Measurements from ENCODE around the gene OR11H7.
"Not testable (repeated sequence)": the region's sequence is repeated elsewhere in the genome, so short reads cannot be mapped to it uniquely, and the experiment has no call there.

OR11H7 gene

DNA sequence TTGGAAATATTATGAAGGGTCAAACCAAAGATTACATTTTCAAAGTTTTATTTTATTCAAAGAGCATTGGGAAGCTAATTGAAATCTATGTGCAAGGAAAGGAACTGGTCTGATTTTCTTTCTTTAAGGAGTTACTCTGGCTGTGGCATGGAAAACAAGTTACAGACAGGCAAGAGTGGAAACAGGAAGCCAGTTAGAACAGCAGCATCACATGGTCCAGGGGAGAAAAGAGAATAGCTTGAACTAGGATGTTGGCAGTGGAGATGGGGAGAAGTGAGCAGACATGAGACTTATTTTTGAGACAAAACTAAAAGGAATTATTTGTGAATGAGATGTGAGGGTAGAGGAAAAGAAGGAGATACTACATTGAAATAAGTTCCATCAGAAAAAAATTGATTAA lies 34.7 kb upstream of the OR11H7 start:
- CTCF ChIA-PET, result no interaction called here
- POLR2A ChIA-PET, result no interaction called here

GRCh38 chr14:20195170-20195569 lies 33.6 kb upstream of the OR11H7 start:
- CTCF ChIA-PET, result interaction anchor here (0.6 kb wide), 1 partner anchor 338 kb away, joined by 5 read pairs; no protein-coding TSS in a partner anchor
- H3K27ac ChIP-seq (ENCODE audit: insufficient read depth in 1 of 2, low read depth in 1 of 2, low read length in 2 of 2, poor library complexity in 1 of 2, severe bottlenecking in 2 of 2); H3K9me3 ChIP-seq (ENCODE audit: control extremely low read depth in 1 of 5, control insufficient read depth in 4 of 5, insufficient read depth in 2 of 5, low read depth in 1 of 5, low read length in 4 of 5); POLR2A ChIA-PET; DNase-seq; H3K4me1 ChIP-seq (ENCODE audit: control extremely low read depth in 1 of 4, control insufficient read depth in 4 of 4, insufficient read depth in 4 of 4, low read length in 3 of 4); H3K36me3 ChIP-seq (ENCODE audit: control insufficient read depth in 4 of 4, insufficient read depth in 4 of 4, low read length in 3 of 4); H3K27me3 ChIP-seq (replicated peaks in 2 of 5; ENCODE audit: control insufficient read depth in 4 of 5, insufficient read depth in 5 of 5, low read length in 4 of 5); H3K4me3 ChIP-seq (ENCODE audit: control insufficient read depth in 1 of 7, extremely low read depth in 1 of 7, insufficient read depth in 4 of 7, low read depth in 2 of 7, low read length in 6 of 7): not testable (repeated sequence)
- 100% methylated on average over 1 of the region's 6 CpGs for WGBS (ENCODE audit: insufficient coverage)

More for the DNA sequence above, 34.7 kb upstream of the OR11H7 start:
- no peaks in the 10 kb centered on the region for H3K27me3 ChIP-seq (replicated peaks in 2 of 5; ENCODE audit: control insufficient read depth in 4 of 5, insufficient read depth in 5 of 5, low read length in 4 of 5)
- no peaks in the 10 kb centered on the region for H3K4me1 ChIP-seq (ENCODE audit: control extremely low read depth in 1 of 4, control insufficient read depth in 4 of 4, insufficient read depth in 4 of 4, low read length in 3 of 4)
- H3K4me3 ChIP-seq (ENCODE audit: control insufficient read depth in 1 of 7, extremely low read depth in 1 of 7, insufficient read depth in 4 of 7, low read depth in 2 of 7, low read length in 6 of 7), result no peak overlapping the region
- no peaks in the 10 kb centered on the region for H3K9me3 ChIP-seq (ENCODE audit: control extremely low read depth in 1 of 5, control insufficient read depth in 4 of 5, insufficient read depth in 2 of 5, low read depth in 1 of 5, low read length in 4 of 5)
- H3K36me3 ChIP-seq (ENCODE audit: control insufficient read depth in 4 of 4, insufficient read depth in 4 of 4, low read length in 3 of 4), result no peaks in the 10 kb centered on the region
- peak in 1 of 3 donors; percentile 5 for DNase-seq
- no peak overlapping the region for H3K27ac ChIP-seq (ENCODE audit: insufficient read depth in 1 of 2, low read depth in 1 of 2, low read length in 2 of 2, poor library complexity in 1 of 2, severe bottlenecking in 2 of 2)

DNA sequence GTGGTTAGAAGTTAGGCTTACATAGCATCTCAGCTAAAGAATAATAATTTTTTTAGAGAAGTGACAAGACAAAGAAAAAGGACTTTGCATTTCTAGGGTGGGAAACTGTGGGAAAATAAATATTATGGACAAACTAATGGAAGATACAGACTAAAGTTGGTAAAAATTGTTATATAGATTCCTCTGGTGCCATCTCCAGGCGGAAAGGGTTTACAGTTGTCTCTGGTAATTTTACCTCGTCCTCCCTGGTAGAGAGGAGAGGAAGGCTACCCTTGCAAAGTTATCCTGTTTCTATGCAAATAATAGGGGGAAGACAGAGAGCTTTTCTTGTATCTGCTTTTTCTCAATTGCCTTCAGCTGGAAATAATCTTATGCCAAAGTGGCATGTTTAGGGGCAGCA lies 32.9 kb upstream of the OR11H7 start:
- ChIA-PET POLR2A (no interaction called here), CTCF (no interaction called here)
- Histone ChIP-seq H3K27ac (ENCODE audit: insufficient read depth in 1 of 2, low read depth in 1 of 2, low read length in 2 of 2, poor library complexity in 1 of 2, severe bottlenecking in 2 of 2) (no peak overlapping the region), H3K36me3 (ENCODE audit: control insufficient read depth in 4 of 4, insufficient read depth in 4 of 4, low read length in 3 of 4) (no peaks in the 10 kb centered on the region), H3K27me3 (replicated peaks in 2 of 5; ENCODE audit: control insufficient read depth in 4 of 5, insufficient read depth in 5 of 5, low read length in 4 of 5) (no peaks in the 10 kb centered on the region), H3K9me3 (ENCODE audit: control extremely low read depth in 1 of 5, control insufficient read depth in 4 of 5, insufficient read depth in 2 of 5, low read depth in 1 of 5, low read length in 4 of 5) (no peaks in the 10 kb centered on the region), H3K4me3 (ENCODE audit: control insufficient read depth in 1 of 7, extremely low read depth in 1 of 7, insufficient read depth in 4 of 7, low read depth in 2 of 7, low read length in 6 of 7) (no peak overlapping the region), H3K4me1 (ENCODE audit: control extremely low read depth in 1 of 4, control insufficient read depth in 4 of 4, insufficient read depth in 4 of 4, low read length in 3 of 4) (no peaks in the 10 kb centered on the region)
- no peak for DNase-seq
- WGBS (ENCODE audit: insufficient coverage), result 80% methylated on average over 2 of the region's 2 CpGs

- 89% methylated on average over 5 of the region's 6 CpGs for WGBS (ENCODE audit: insufficient coverage)
- no peaks in the 10 kb centered on the region for H3K4me1 ChIP-seq (ENCODE audit: control extremely low read depth in 1 of 4, control insufficient read depth in 4 of 4, insufficient read depth in 4 of 4, low read length in 3 of 4)
- CTCF ChIA-PET, result no interaction called here
- no peak overlapping the region for H3K27ac ChIP-seq (ENCODE audit: insufficient read depth in 1 of 2, low read depth in 1 of 2, low read length in 2 of 2, poor library complexity in 1 of 2, severe bottlenecking in 2 of 2)
- no peaks in the 10 kb centered on the region for H3K36me3 ChIP-seq (ENCODE audit: control insufficient read depth in 4 of 4, insufficient read depth in 4 of 4, low read length in 3 of 4)
- H3K27me3 ChIP-seq (replicated peaks in 2 of 5; ENCODE audit: control insufficient read depth in 4 of 5, insufficient read depth in 5 of 5, low read length in 4 of 5), result no peaks in the 10 kb centered on the region
- H3K4me3 ChIP-seq (ENCODE audit: control insufficient read depth in 1 of 7, extremely low read depth in 1 of 7, insufficient read depth in 4 of 7, low read depth in 2 of 7, low read length in 6 of 7), result no peak overlapping the region
- DNase-seq, result no peak
- POLR2A ChIA-PET, result no interaction called here
- H3K9me3 ChIP-seq (ENCODE audit: control extremely low read depth in 1 of 5, control insufficient read depth in 4 of 5, insufficient read depth in 2 of 5, low read depth in 1 of 5, low read length in 4 of 5), result no peaks in the 10 kb centered on the region
Measured at GRCh38 chr14:20197459-20197858, 31.3 kb upstream of the OR11H7 start.

- no peaks in the 10 kb centered on the region for H3K9me3 ChIP-seq (ENCODE audit: control extremely low read depth in 1 of 5, control insufficient read depth in 4 of 5, insufficient read depth in 2 of 5, low read depth in 1 of 5, low read length in 4 of 5)
- CTCF ChIA-PET, result no interaction called here
- POLR2A ChIA-PET, result no interaction called here
- DNase-seq, result no peak
- no peak overlapping the region for H3K27ac ChIP-seq (ENCODE audit: insufficient read depth in 1 of 2, low read depth in 1 of 2, low read length in 2 of 2, poor library complexity in 1 of 2, severe bottlenecking in 2 of 2)
- H3K36me3 ChIP-seq (ENCODE audit: control insufficient read depth in 4 of 4, insufficient read depth in 4 of 4, low read length in 3 of 4), result no peaks in the 10 kb centered on the region
- H3K27me3 ChIP-seq (replicated peaks in 2 of 5; ENCODE audit: control insufficient read depth in 4 of 5, insufficient read depth in 5 of 5, low read length in 4 of 5), result no peaks in the 10 kb centered on the region
- 78% methylated on average over 5 of the region's 5 CpGs for WGBS (ENCODE audit: insufficient coverage)
- H3K4me1 ChIP-seq (ENCODE audit: control extremely low read depth in 1 of 4, control insufficient read depth in 4 of 4, insufficient read depth in 4 of 4, low read length in 3 of 4), result no peaks in the 10 kb centered on the region
- H3K4me3 ChIP-seq (ENCODE audit: control insufficient read depth in 1 of 7, extremely low read depth in 1 of 7, insufficient read depth in 4 of 7, low read depth in 2 of 7, low read length in 6 of 7), result no peak overlapping the region
Measured at GRCh38 chr14:20198991-20199390, 29.8 kb upstream of the OR11H7 start.

GRCh38 chr14:20204721-20205120 lies 24.1 kb upstream of the OR11H7 start:
- no peak overlapping the region for H3K27ac ChIP-seq (ENCODE audit: insufficient read depth in 1 of 2, low read depth in 1 of 2, low read length in 2 of 2, poor library complexity in 1 of 2, severe bottlenecking in 2 of 2)
- H3K4me3 ChIP-seq (ENCODE audit: control insufficient read depth in 1 of 7, extremely low read depth in 1 of 7, insufficient read depth in 4 of 7, low read depth in 2 of 7, low read length in 6 of 7), result no peak overlapping the region
- no peaks in the 10 kb centered on the region for H3K27me3 ChIP-seq (replicated peaks in 2 of 5; ENCODE audit: control insufficient read depth in 4 of 5, insufficient read depth in 5 of 5, low read length in 4 of 5)
- ChIA-PET POLR2A (no interaction called here), CTCF (no interaction called here)
- no peaks in the 10 kb centered on the region for H3K9me3 ChIP-seq (ENCODE audit: control extremely low read depth in 1 of 5, control insufficient read depth in 4 of 5, insufficient read depth in 2 of 5, low read depth in 1 of 5, low read length in 4 of 5)
- no peaks in the 10 kb centered on the region for H3K36me3 ChIP-seq (ENCODE audit: control insufficient read depth in 4 of 4, insufficient read depth in 4 of 4, low read length in 3 of 4)
- 58% methylated on average over 2 of the region's 3 CpGs for WGBS (ENCODE audit: insufficient coverage)
- no peaks in the 10 kb centered on the region for H3K4me1 ChIP-seq (ENCODE audit: control extremely low read depth in 1 of 4, control insufficient read depth in 4 of 4, insufficient read depth in 4 of 4, low read length in 3 of 4)
- DNase-seq, result no peak

DNA sequence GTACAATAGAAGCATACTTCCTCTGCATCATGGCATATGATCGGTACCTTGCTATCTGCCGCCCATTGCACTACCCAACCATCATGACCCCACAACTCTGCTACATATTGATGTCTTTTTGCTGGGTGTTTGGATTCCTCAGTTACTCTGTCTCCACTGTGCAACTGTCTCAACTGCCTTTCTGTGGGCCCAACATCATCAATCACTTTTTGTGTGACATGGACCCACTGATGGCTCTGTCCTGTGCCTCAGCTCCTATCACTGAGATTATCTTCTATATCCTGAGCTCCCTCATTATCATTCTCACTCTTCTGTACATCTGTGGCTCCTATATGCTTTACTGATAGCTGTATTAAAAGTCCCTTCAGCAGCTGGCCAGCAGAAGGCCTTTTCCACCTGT lies 19.2 kb upstream of the OR11H7 start:
- WGBS (ENCODE audit: insufficient coverage), result no CpG with 5 or more reads among the region's 2 CpGs
- POLR2A ChIA-PET, result no interaction called here
- no peaks in the 10 kb centered on the region for H3K4me1 ChIP-seq (ENCODE audit: control extremely low read depth in 1 of 4, control insufficient read depth in 4 of 4, insufficient read depth in 4 of 4, low read length in 3 of 4)
- no peaks in the 10 kb centered on the region for H3K9me3 ChIP-seq (ENCODE audit: control extremely low read depth in 1 of 5, control insufficient read depth in 4 of 5, insufficient read depth in 2 of 5, low read depth in 1 of 5, low read length in 4 of 5)
- no peak overlapping the region for H3K4me3 ChIP-seq (ENCODE audit: control insufficient read depth in 1 of 7, extremely low read depth in 1 of 7, insufficient read depth in 4 of 7, low read depth in 2 of 7, low read length in 6 of 7)
- no peak for DNase-seq
- H3K27me3 ChIP-seq (replicated peaks in 2 of 5; ENCODE audit: control insufficient read depth in 4 of 5, insufficient read depth in 5 of 5, low read length in 4 of 5), result no peaks in the 10 kb centered on the region
- H3K27ac ChIP-seq (ENCODE audit: insufficient read depth in 1 of 2, low read depth in 1 of 2, low read length in 2 of 2, poor library complexity in 1 of 2, severe bottlenecking in 2 of 2), result no peak overlapping the region
- CTCF ChIA-PET, result no interaction called here
- H3K36me3 ChIP-seq (ENCODE audit: control insufficient read depth in 4 of 4, insufficient read depth in 4 of 4, low read length in 3 of 4), result no peaks in the 10 kb centered on the region

DNA sequence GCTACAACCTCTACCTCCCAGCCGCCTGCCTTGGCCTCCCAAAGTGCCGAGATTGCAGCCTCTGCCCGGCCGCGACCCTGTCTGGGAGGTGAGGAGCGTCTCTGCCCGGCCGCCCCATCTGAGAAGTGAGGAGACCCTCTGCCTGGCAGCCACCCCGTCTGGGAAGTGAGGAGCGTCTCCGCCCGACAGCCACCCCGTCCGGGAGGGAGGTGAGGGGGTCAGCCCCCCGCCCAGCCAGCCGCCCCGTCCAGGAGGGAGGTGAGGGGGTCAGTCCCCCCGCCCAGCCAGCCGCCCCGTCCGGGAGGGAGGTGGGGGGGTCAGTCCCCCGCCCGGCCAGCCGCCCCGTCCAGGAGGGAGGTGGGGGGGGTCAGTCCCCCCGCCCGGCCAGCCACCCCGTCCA lies 16.4 kb upstream of the OR11H7 start:
- H3K36me3 ChIP-seq (ENCODE audit: control insufficient read depth in 4 of 4, insufficient read depth in 4 of 4, low read length in 3 of 4); H3K27ac ChIP-seq (ENCODE audit: insufficient read depth in 1 of 2, low read depth in 1 of 2, low read length in 2 of 2, poor library complexity in 1 of 2, severe bottlenecking in 2 of 2); H3K4me1 ChIP-seq (ENCODE audit: control extremely low read depth in 1 of 4, control insufficient read depth in 4 of 4, insufficient read depth in 4 of 4, low read length in 3 of 4); POLR2A ChIA-PET; H3K27me3 ChIP-seq (replicated peaks in 2 of 5; ENCODE audit: control insufficient read depth in 4 of 5, insufficient read depth in 5 of 5, low read length in 4 of 5); H3K9me3 ChIP-seq (ENCODE audit: control extremely low read depth in 1 of 5, control insufficient read depth in 4 of 5, insufficient read depth in 2 of 5, low read depth in 1 of 5, low read length in 4 of 5); DNase-seq; CTCF ChIA-PET; H3K4me3 ChIP-seq (ENCODE audit: control insufficient read depth in 1 of 7, extremely low read depth in 1 of 7, insufficient read depth in 4 of 7, low read depth in 2 of 7, low read length in 6 of 7): not testable (repeated sequence)
- WGBS (ENCODE audit: insufficient coverage), result no CpG with 5 or more reads among the region's 28 CpGs

Measured in common myeloid progenitor, CD34-positive (primary cell).